Activated CD4-positive, CD25-positive, alpha-beta regulatory T cell (primary cell): ENCODE measurements around the gene DAPK2.
"Not testable (repeated sequence)": the region's sequence is repeated elsewhere in the genome, so short reads cannot be mapped to it uniquely, and the experiment has no call there.

Experiments
- DNase-seq, 4 experiments: peaks; one replicate each; lab custom pipeline; 2025; lab: John Stamatoyannopoulos, UW

Gene DAPK2

DNA sequence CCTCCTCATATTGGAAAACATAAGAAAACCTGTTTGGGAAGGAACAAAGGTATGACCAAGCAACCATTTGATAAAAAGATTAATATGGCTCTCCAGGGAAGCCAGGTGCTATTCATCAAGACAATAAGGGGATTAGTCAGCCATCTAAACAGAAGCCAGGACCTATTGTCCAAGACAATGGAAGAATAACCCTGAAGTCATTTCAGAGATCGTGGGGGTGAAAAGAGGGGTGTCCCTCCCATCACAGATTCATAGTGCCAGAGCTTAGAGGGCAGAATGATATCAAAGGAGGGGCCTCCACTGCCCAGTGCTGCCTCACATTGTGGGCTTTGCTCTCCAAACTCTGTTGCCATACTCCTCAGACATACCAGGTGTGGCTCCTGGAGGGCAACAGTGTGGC lies 73.5 kb downstream of the DAPK2 start:
- DNase-seq = no peak

DNA sequence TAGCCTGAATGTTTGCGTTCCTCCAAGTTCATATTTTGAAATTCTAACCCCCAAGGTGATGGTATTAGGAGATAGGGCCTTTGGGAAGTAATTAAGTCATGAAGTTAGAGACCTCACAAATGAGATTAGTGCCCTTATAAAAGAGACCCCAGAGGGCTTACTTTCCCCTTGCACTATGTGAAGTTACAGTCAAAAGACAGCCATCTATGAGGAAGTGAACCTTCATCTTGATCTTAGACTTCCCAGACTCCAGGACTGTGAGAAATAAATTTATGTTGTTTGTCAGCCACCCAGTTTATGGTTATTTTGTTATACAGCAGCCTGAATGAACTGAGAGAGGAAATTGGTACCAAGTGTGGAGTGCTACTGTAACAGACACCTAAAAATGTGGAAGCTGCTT lies 74.4 kb downstream of the DAPK2 start:
- DNase-seq = no peak

GRCh38 chr15:63971427-63971805 lies 74.9 kb downstream of the DAPK2 start:
- peak in 2 of 4 experiments; percentile 4 to 23 for DNase-seq

DNA sequence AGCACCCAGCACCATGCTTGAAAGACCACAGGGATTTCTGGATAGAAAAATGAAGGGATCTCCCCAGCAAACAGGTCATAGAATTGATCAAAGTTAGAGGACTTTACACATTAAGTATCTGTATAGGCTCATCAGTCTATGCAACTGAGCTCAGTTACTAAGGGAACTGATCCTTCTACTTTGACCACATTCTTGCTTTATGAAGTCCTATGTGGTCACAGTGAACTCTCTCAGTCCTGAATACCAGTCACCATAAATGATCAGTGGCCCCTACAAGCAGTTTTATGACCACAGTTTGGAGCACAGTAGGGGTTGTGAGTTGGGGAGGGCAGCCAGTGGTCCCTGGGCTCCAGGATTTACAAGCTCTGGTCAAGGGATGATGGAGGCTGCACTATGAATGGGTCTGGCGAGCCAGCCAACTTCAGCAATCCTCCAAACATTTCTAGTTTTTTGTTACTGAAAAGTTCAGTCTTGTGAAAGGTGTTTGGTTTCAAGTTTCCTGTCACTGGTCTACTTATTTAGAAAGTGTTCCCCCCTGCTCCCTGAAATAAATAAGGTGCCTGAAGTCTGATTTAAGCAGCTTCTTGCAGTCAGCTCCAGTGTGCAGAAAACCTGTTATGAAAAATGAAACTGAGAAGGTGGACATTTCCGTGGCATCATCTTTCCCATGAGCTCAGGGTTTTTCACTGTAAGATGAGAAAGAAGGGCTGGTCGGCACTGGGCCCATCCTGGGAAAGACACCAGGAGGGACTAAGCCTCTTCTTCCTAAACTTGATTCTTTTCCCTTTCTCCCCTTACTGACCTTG lies 75.5 kb downstream of the DAPK2 start:
- DNase-seq = no peak

GRCh38 chr15:63969652-63970421 lies 76.4 kb downstream of the DAPK2 start:
- no peak for DNase-seq

- DNase-seq = no peak
These were observed 77.6 kb downstream of the DAPK2 start for GRCh38 chr15:63968700-63969099.

GRCh38 chr15:63968122-63968524 lies 78.2 kb downstream of the DAPK2 start:
- DNase-seq = no peak

DNA sequence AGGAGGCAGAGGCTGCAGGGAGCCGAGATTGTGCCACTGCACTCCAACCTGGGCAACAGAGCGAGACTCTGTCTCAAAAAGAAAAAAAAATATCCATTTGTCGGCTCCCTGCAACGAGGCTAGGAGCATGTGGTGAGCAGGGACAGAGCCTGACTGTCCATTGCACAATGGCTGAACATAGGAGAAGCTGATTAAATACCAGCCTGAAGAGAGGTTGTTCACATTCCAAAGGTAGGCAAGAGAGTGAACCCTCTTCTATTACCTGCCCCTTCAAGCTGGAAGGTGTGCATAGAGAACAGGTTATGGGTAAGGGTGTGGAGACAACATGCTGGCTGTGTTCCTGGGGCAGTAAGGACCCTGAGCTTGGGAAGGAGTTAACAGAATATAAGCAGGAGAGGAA lies 78.7 kb downstream of the DAPK2 start:
- DNase-seq = no peak

GRCh38 chr15:63962947-63963721 lies 83.2 kb downstream of the DAPK2 start:
- not testable (repeated sequence) for DNase-seq

DNA sequence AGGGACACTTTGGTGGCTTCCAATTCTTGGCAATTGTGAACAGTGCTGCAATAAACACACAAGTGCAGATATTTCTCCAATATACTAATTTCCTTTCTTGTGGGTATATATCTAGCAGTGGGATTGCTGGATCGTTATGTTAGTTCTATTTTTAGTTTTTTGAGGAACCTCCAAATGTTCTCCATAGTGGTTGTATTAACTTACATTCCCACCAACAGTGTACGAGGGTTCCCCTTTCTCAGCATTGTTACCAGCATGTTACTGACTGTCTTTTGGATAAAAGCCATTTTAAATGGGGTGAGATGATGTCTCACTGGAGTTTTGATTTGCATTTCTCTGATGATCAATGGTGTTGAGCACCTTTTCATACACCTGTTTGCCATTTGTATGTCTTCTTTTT lies 92.8 kb downstream of the DAPK2 start:
- no peak for DNase-seq

DNA sequence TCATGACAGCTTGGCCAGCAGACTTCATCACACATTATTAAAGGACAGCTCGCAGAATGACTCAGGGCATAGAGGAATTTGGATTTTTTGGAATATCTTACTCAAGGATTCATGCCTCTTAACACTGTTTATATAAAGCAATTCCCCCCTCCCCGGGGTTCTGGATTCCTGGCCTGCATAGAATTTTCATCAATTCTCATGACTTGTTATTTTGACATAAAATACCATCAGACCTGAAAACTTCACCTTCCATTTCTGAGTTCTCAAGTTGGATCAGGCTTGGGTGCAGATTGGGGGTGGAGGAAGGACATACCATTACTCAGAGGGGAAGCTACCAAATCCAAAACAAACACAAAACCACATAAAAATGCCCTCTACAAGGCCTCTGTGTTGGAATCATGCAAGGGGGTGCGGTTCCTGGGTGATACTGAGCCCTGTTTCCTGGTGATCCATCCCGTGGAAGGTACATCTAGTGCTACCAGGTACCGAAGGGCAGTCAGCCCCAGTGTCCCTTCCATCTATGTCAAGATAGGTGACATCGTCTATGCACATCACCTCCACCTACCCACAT lies 95.3 kb downstream of the DAPK2 start:
- DNase-seq = no peak

DNA sequence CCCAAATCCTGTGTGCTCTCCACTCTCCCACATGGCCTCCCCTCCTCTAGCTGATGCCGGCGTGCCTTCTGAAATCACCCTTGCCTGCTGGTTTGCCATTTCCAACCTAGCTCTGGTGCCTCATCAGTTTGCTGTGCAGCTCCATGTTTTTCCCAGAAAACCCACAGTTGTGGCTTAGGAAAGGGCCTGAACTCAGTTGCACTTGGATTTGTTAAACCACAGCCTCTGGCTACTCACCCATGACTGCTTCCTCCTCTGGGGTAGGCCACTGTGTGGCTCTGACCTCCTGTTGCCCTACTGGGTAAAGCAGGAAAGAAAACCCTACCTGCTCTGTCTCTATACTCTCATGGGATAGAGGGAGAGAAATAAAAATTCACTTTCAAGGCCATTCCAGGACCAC lies 97.3 kb downstream of the DAPK2 start:
- DNase-seq = no peak

GRCh38 chr15:63948436-63948835 lies 97.8 kb downstream of the DAPK2 start:
- DNase-seq = no peak

- no peak for DNase-seq
These were observed 99.1 kb downstream of the DAPK2 start for GRCh38 chr15:63947228-63947627.

GRCh38 chr15:63946524-63947065 lies 99.7 kb downstream of the DAPK2 start:
- no peak for DNase-seq

- DNase-seq = no peak
These were observed 100.4 kb downstream of the DAPK2 start for GRCh38 chr15:63945838-63946298.

GRCh38 chr15:63945007-63945788 lies 101.1 kb downstream of the DAPK2 start:
- DNase-seq = peak; percentile 29 to 43 (median 34)

DNA sequence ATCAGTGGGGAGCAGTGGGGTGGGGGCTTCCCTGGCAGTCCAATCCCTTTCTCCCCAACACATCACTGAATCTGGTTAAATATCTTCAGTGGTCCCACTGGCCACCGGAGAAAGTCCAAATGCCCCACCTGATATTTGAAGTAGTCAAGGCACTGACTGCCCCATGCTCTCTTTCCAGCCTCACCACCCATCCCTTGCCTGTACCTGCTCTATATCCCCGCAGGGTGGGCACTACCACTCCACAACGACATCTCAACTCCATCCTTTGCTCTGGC lies 101.7 kb downstream of the DAPK2 start:
- DNase-seq = no peak

DNA sequence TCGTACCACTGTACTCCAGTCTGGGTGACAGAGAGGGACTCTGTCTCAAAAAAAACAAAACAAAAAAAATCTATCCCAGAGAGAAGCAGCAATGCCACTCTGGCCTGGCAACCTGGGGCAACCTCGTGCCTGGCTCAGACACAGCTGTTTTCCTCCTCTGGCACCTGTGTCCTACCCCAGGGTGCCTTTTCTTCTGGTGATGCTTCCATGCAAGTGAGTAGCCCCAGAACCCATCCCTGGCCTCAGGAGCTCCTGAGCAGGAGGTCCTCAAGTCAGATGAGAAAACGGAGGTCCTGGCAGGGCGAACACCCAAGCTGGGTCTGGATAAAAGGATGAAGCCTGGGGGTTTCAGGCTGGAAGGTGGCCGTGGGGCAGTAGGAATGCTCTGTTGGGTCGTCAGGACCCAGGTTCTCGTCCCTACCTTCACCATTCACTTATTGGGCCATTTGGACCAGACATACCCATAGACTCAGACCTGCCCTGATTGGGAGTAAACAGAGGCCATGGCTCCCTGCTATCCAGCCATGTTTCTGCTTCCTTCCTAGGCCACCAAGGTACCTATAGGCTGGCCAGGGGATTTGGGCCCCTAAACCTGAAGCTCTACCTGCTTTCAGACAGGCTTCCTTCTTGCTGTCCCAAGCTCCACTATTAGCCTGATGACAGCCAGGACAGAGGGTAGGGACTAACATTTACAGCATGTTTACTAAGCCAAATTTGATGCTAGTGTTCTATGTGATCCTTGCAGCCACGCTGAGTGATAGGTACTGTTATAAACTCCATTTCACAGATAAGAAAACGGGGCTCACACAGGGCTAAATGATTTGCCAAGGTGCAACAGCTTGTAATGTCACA lies 102.2 kb downstream of the DAPK2 start:
- no peak for DNase-seq
